ENCODE results near the gene MBTPS1. TPM values are rescaled to one million over a fixed set of nuclear protein-coding genes. Genes with fewer than 3 reads are reported as not detected.

MBTPS1 gene
- total and polyA plus RNA-seq, 2 experiments from 2014 or later = 18.1 to 49.3 TPM

GRCh38 chr16:84056933-84057332 lies 59.8 kb downstream of the MBTPS1 start:
- H3K4me3 Mint-ChIP-seq = no peak overlapping the region
- no peaks in the 10 kb centered on the region for H3F3A ChIP-seq (replicated peaks; ENCODE audit: low read depth)
- no peak overlapping the region for H3K27ac Mint-ChIP-seq
- H3K79me2 ChIP-seq (replicated peaks; ENCODE audit: insufficient read depth) = no peaks in the 10 kb centered on the region
- H3K4me1 Mint-ChIP-seq = no peaks in the 10 kb centered on the region
- H2AFZ ChIP-seq = no peak overlapping the region
- TF ChIP-seq NANOG (IDR thresholded peaks at IDR 0.05; ENCODE audit: borderline replicate concordance) (no peak), ZNF114 (CRISPR knock-in tag; IDR thresholded peaks at IDR 0.05) (no peak), EZH2 (IDR thresholded peaks at IDR 0.05; ENCODE audit: low read depth, unreplicated experiment) (no peak), CREB1 (CRISPR knock-in tag; IDR thresholded peaks at IDR 0.05; ENCODE audit: low read depth) (no peak), CTCF (conservative IDR thresholded peaks at IDR 0.05; ENCODE audit: low read depth in 2 of 2) (no peak), EZH2phosphoT487 (IDR thresholded peaks at IDR 0.05; ENCODE audit: unreplicated experiment) (no peak), ZNF462 (CRISPR knock-in tag; IDR thresholded peaks at IDR 0.05) (no peak), POLR2AphosphoS5 (IDR thresholded peaks at IDR 0.05; ENCODE audit: low read depth) (no peak), ZNF331 (CRISPR knock-in tag; IDR thresholded peaks at IDR 0.05; ENCODE audit: low read depth) (no peak), ETS1 (IDR thresholded peaks at IDR 0.05) (no peak), STAT1 (IDR thresholded peaks at IDR 0.05; ENCODE audit: unreplicated experiment) (no peak), REST (IDR thresholded peaks at IDR 0.05; ENCODE audit: unreplicated experiment) (no peak), JUNB (IDR thresholded peaks at IDR 0.05; ENCODE audit: unreplicated experiment) (no peak)
- no peak overlapping the region for H3K27ac ChIP-seq (ENCODE audit: low read depth)
- H3K27me3 ChIP-seq (ENCODE audit: insufficient read depth) = no peaks in the 10 kb centered on the region
- H3K9me3 Mint-ChIP-seq = no peaks in the 10 kb centered on the region
- no peaks in the 10 kb centered on the region for H3K9me2 ChIP-seq (ENCODE audit: insufficient read depth)
- peaks cover 8% of the 10 kb centered on the region for H4K20me1 ChIP-seq (replicated peaks; ENCODE audit: insufficient read depth)
- no peak overlapping the region for H3K4me2 ChIP-seq
- H3K36me3 Mint-ChIP-seq (ENCODE audit: low read depth) = peaks cover 76% of the 10 kb centered on the region
- peaks cover 9% of the 10 kb centered on the region for H3K27me3 Mint-ChIP-seq (ENCODE audit: insufficient read depth, low read depth, poor library complexity)
- peaks cover 6% of the 10 kb centered on the region; the same call in 1 of the 2 replicates for H3K36me3 ChIP-seq (ENCODE audit: insufficient read depth)
- ATAC-seq = no peak
- DNase-seq (ENCODE audit: low spot score) = no peak
- H3K4me3 ChIP-seq = no peak overlapping the region
- H3K4me1 ChIP-seq (ENCODE audit: insufficient read depth) = no peaks in the 10 kb centered on the region

All from GM23338 (cell line).